Pulmonary artery endothelial cell (primary cell): ENCODE results near the gene TRAPPC12. TPM values are rescaled to one million over a fixed set of nuclear protein-coding genes. Genes with fewer than 3 reads are reported as not detected.
"Not testable (repeated sequence)": the region's sequence is repeated elsewhere in the genome, so short reads cannot be mapped to it uniquely, and the experiment has no call there.

Experiments
- DNase-seq: peaks from one replicate; pipeline ENCODE4 v3.0.0-alpha.2; 2011; ENCODE audit warnings: low read depth, low spot score
- total RNA-seq: library from RNA; depleted of rRNA; stranded (reverse); fragments of >200 nt; gene quantifications from 2 replicates; pipeline ENCODE4 v1.2.3, GENCODE V29; 2014

The TRAPPC12 gene
- total RNA-seq, 1 donor from 2014 or later: 51.0 TPM

DNA sequence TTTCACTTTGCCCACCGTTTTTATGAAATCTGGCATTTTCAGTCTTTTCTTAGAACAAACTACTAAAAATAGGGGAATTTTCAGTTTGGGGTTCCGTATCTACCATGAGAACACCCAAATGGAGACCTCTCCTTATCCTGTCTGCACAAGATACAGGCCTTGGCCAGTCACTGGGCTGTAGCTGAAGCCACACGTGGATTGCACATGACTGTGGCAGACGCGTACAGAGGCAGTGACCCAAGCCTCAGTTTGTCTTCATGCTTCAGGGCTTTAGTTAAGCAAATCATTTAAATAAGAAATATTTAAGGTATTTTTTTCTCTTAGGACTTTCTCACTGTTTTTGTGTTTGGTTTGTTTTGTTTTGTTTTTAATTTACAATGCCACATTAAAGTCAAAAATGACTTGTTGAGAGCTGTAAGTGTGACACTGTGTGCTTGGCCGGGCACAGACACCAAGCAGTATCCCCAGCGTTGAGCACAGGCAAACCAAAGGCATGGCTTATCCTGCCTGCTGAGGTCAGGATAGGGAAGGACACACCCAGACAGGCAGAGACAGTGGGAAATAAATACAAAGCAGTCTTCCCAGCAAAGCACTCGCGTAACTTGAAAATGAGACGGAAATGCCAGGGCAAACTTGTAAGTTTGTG, 53.3 kb downstream of the TRAPPC12 start:
- no peak for DNase-seq

DNA sequence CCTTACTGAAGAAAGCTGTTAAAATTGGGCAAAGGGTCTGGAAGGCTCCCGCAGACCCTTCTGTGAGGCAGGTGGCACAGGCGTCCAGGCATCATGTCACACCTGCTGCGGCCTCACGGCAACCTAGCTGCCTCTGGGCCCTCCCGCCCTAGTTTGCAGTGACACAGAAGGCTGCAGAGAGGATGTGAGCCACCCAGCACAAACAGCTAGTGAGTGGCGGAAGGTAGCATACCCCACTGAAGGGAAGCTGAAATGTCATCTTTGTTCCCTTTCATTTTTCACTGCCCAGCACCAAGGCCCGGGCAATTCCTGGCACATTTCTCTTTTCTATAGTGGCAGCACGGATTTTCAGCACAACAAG, 53.8 kb downstream of the TRAPPC12 start:
- DNase-seq: no peak

- DNase-seq: no peak
Observed at GRCh38 chr2:3433776-3434400, 54.4 kb downstream of the TRAPPC12 start.

DNA sequence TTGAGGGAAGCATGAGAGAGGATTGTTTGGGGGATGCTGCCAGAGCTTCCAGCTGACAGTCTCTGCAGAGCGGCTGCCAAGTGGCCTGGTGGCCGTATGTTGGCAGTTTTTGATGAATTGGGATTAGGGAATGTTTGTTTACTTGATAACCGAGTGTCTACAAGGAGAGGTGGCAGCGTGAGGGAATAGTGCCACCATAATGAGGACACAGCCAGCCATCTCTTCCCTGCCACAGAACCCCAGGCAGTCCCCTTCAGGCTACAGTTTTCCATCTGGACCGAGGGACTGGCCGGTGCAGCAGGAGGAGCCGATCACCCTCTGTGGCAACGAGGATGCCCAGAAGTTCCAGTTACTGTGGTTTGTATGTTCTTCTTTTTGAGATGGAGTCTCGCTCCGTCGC, 55.2 kb downstream of the TRAPPC12 start:
- DNase-seq: no peak

GRCh38 chr2:3435445-3435844, 56.0 kb downstream of the TRAPPC12 start:
- no peak for DNase-seq

DNA sequence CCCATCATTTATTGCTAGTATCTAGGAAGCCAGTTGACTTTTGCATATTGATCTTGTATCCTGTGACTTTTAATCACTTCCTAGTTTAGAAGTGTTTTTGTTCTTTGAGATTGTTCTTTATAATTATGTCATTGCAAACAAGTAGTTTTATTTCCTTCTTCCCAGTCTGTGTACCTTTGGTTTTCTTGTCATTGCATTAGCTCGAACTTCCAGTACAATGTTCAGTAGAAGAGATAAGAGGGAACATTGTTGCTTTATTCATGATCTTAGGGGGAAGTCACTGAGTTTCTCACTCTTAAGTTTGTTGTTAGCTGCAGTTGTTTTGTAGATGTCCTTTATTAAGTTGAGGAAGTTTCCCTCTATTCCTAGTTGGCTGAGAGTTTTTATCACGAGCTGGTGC, 61.0 kb downstream of the TRAPPC12 start:
- DNase-seq: no peak

- no peak for DNase-seq
Observed at GRCh38 chr2:3441465-3441864, 62.0 kb downstream of the TRAPPC12 start.

DNA sequence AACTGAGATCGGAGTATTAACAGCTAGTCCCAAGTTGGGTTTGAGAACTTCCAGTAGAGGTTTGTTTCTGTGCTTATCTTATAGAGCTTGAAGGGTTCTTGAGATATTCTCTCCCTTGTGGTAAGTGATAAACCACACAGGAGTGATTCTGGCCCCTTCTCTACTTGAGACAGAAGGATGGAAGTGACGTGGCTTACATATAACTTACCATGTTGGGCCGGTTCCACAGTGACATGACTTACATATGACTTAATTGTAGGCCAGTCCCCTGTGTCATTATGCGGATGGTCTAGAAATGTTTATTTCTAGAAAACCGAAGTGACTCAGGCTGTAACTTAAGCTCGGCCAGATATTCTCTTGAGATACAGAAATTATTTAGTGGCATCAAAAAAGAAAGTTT, 62.7 kb downstream of the TRAPPC12 start:
- no peak for DNase-seq

- no peak for DNase-seq
Observed at GRCh38 chr2:3443083-3443482, 63.6 kb downstream of the TRAPPC12 start.

GRCh38 chr2:3443506-3444084, 64.1 kb downstream of the TRAPPC12 start:
- no peak for DNase-seq

- no peak for DNase-seq
Observed at GRCh38 chr2:3445891-3446290, 66.4 kb downstream of the TRAPPC12 start.

DNA sequence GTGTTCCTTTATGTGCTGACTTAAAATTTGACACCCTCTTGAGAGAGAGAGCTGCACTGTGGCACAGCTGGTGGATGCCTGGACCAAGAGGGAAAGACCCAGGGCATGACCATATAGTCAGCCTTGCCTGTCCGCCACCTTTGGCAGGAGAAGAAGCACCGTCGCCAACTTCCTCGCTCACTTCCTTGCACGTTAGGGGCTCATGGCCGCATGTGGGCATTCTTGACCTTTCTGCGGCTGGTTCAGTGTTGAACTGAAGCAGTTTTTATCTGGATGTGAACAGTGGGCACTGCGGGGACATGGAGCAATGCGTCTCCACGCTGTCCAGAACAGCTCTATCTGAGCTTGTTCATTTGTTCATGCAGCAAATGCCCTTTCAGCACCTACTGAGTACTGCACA, 66.9 kb downstream of the TRAPPC12 start:
- no peak for DNase-seq

DNA sequence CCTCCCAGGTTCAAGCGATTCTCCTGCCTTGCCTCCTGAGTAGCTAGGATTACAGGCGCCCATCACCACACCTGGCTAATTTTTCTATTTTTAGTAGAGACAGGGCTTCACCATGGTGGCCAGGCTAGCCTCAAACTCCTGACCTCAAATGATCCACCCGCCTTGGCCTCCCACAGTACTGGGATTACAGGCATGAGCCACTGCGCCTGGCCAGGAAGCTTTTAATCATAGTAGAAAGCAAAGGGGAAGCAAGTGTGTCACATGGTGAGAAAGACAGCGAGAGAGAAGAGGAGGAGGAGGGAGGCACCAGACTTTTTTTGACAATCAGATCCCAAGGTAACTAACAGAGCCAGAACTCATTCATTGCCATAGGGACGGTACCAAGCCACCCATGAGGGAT, 67.7 kb downstream of the TRAPPC12 start:
- not testable (repeated sequence) for DNase-seq

- peak; percentile 29 for DNase-seq
Observed at GRCh38 chr2:3447789-3448317, 68.4 kb downstream of the TRAPPC12 start.

DNA sequence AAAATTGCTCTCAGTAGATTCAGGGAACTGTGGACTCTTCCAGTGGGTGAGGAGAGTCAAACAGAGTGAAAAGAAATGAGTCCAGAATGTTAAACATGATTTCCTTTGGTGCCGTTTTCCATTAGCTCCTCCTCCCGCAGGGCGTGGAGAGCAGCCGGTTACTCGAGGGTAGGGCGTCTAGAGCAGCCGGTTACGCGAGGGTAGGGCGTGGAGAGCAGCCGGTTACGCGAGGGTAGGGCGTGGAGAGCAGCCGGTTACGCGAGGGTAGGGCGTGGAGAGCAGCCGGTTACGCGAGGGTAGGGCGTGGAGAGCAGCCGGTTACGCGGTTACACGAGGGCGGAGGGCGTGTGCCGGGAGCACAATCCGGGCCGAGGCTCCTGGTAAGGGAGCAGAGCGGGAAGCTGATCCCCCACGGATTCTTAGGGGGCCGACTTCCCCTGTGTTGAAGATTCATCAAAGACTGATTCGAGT, 69.0 kb downstream of the TRAPPC12 start:
- not testable (repeated sequence) for DNase-seq

GRCh38 chr2:3449086-3449485, 69.6 kb downstream of the TRAPPC12 start:
- DNase-seq: no peak

DNA sequence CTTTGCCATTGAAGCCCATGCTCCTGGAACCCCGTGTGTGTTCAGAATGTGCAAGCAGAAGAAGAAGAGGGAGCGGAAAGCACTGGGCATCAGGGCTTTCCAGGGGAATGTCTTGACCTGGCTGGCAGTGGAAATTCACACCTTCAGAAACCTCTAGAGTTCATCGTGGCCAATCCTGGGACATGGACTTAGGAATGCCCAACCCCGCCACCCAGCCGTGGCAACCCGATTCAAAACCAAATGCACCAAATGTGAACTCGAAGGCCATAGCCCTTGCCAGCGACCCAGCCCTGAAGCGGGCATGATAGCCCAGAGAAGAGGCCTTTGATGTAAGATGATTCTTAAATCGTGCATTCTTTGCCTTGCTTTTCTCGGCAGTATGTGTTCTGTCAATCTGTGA, 70.4 kb downstream of the TRAPPC12 start:
- DNase-seq: no peak

DNA sequence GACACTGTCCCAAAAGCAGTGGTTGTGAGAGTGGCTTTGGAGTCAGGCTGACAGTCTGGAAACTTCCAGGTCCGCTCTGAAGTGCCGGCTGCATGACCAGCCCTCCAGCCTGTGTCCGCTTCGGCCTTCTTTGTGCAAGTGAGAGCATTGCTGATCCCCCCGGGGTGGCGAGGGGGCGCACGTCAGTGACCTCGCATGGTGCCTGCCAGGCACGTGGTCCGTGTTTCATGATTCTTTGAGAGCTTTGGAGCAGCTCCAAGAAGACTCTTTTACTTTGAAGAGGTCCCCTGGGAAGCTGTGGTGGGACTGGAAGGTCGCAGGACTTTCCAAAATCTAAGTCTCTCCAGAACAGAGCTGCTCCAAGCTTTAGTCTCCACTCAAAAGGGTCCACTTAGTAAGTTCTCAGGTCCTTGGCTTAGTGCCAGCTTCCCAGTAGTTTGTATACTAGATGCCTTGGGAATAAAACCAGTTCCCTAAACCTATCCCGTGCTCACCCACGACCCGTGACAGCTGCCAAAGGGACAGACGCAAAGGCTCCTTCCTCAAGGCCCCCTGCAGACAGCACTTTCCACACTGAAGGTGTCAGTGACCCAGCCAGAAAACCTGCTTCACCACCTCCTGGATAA, 71.0 kb downstream of the TRAPPC12 start:
- DNase-seq: no peak

GRCh38 chr2:3451169-3451568, 71.7 kb downstream of the TRAPPC12 start:
- DNase-seq: no peak

DNA sequence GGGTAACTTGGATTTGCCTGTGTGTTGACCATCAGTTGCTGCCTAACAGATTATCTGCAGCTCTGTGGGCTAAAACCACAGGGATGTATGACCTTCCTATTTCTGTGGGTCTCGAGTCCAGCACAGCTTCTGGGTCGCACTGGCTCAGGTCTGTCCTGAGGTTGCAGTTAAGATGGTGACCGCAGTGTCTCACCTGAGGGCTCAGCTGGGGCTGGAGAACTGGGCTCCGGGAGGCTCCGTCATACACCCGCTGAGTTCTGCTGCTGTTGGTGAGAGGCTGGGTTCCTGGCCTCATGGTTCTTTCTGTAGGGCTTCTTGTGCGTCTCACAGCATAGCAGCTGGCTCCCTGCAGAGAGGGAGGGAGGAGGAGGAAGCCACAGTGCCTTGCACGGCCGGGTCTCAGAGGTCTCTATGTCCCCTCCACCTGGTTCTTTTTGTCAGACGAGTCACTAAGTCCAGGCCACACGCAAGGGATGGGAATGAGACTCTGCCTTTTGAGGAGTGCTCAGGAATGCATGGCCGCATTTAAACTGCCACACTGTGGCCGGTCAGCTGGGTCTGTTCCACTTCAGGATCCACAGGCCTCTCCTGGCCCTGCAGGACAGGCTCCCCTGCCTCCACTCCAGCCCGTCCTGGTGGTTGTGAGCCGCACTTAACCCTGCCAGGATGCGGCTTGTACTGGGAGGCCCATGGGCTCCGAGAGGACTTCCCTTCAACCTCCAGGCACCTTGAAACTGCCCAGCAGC, 72.6 kb downstream of the TRAPPC12 start:
- no peak for DNase-seq

DNA sequence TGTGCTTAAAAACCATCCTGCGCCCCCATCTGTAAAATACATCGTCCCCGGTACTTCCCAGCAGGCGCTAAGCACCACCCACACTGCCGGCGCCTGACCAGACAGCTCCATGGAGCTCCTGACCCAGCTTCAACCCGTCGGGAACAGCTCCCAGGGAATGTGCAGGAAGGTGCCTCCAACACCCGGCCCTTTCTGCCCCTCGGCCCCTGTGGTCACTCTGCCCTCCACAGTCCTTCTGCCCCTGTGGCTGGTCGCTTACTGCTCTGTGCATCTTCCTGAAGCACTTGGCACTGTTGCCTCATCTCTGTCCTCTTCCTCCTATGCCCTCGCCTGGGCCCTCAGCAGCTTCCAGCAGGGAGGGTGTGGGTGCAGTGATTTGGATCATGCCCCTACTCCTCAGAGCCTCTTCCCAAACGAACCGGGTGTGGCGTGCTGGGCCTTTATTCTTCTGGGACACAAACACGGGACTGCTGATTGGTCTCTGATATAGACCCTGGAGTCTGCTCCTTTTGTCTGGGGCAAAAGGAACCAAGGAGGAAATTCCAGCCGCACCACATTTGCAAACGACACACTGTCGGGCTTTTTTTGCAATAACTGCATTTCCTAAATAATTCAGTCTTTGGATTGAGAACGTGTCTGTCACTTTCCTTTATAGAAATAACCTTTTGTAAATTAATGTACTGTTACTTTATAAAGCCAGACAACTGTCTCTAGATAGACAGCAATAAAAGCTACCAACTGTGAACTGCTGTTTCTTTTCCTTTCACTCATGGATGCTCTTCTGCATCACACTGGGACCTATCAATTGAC, 73.9 kb downstream of the TRAPPC12 start:
- DNase-seq: no peak
